Activated naive CD4-positive, alpha-beta T cell treated with anti-CD3 and anti-CD28 coated beads for 36 hours (primary cell): ENCODE results near the gene PACSIN2. TPM values are rescaled to one million over a fixed set of nuclear protein-coding genes. Genes with fewer than 3 reads are reported as not detected.
"Not testable (repeated sequence)": the region's sequence is repeated elsewhere in the genome, so short reads cannot be mapped to it uniquely, and the experiment has no call there.

ENCODE experiments used
- CTCF ChIA-PET: fragments of 350-600 bp; sonication (Branson Sonifier 250); formaldehyde crosslinking; loops from one replicate; lab custom pipeline; 2021; ENCODE audit warnings: antibody characterized with exemption; lab: Charles Lee
- DNase-seq: peaks from one replicate; pipeline ENCODE4 v3.0.0-alpha.2; 2020
- H3K27ac Mint-ChIP-seq: one replicate; pipeline ENCODE4 v1.8.0; 2021; ENCODE audit warnings: mild to moderate bottlenecking, mixed read lengths
- H3K27me3 Mint-ChIP-seq: one replicate; pipeline ENCODE4 v1.8.0; 2021; ENCODE audit warnings: low read depth, mixed read lengths
- H3K36me3 Mint-ChIP-seq: one replicate; pipeline ENCODE4 v1.8.0; 2021; ENCODE audit warnings: low read depth, mixed read lengths
- H3K4me1 Mint-ChIP-seq: one replicate; pipeline ENCODE4 v1.8.0; 2021; ENCODE audit warnings: low read depth, mixed read lengths
- H3K4me3 Mint-ChIP-seq: one replicate; pipeline ENCODE4 v1.8.0; 2021; ENCODE audit warnings: mild to moderate bottlenecking, moderate library complexity, mixed read lengths
- H3K9me3 Mint-ChIP-seq: one replicate; pipeline ENCODE4 v1.8.0; 2021; ENCODE audit warnings: mixed read lengths
- intact Hi-C: fragments of 100-400 bp; cut with micrococcal nuclease; formaldehyde crosslinking; loops from one replicate; pipeline ENCODE4 v1.15.1; 2023
- total RNA-seq, 2 experiments: library from RNA; stranded (reverse); gene quantifications; one replicate each; pipeline ENCODE4 v1.2.3, GENCODE V29; 2021

Gene PACSIN2
- total RNA-seq, 2 experiments from 2014 or later: 31.2 to 32.9 TPM

- DNase-seq: peak; percentile 26
- Mint-ChIP-seq H3K4me1 (peaks cover 57% of the 10 kb centered on the region), H3K36me3 (peaks cover 12% of the 10 kb centered on the region), H3K9me3 (peaks cover 3% of the 10 kb centered on the region), H3K27ac (no peak overlapping the region), H3K27me3 (no peaks in the 10 kb centered on the region), H3K4me3 (no peak overlapping the region)
- intact Hi-C loops: loop anchor here (10.0 kb wide), 1 partner anchor 103 kb away; no protein-coding TSS in a partner anchor
- CTCF ChIA-PET: interaction anchor here (0.7 kb wide), 1 partner anchor 270 kb away, joined by 3 read pairs; no protein-coding TSS in a partner anchor
These were observed 47.0 kb downstream of the PACSIN2 start for GRCh38 chr22:42967933-42968332.

GRCh38 chr22:42967005-42967404, 47.9 kb downstream of the PACSIN2 start:
- CTCF ChIA-PET: interaction anchor here (0.7 kb wide), 1 partner anchor 269 kb away, joined by 3 read pairs; no protein-coding TSS in a partner anchor
- Mint-ChIP-seq H3K4me1 (peaks cover 58% of the 10 kb centered on the region), H3K9me3 (peaks cover 1% of the 10 kb centered on the region), H3K27me3 (no peaks in the 10 kb centered on the region), H3K36me3 (peaks cover 10% of the 10 kb centered on the region), H3K4me3 (no peak overlapping the region), H3K27ac (no peak overlapping the region)
- DNase-seq: no peak
- intact Hi-C loops: loop anchor here (10.0 kb wide), 1 partner anchor 102 kb away; no protein-coding TSS in a partner anchor

GRCh38 chr22:42966497-42966896, 48.5 kb downstream of the PACSIN2 start:
- intact Hi-C loops: loop anchor here (10.0 kb wide), 1 partner anchor 102 kb away; no protein-coding TSS in a partner anchor
- H3K27ac Mint-ChIP-seq: no peak overlapping the region

GRCh38 chr22:42964994-42965699, 49.8 kb downstream of the PACSIN2 start:
- H3K4me3 Mint-ChIP-seq: no peak overlapping the region
- CTCF ChIA-PET: interaction anchor here (0.6 to 1.2 kb wide), 3 partner anchors 15 to 51 kb away, joined by 3 to 5 read pairs (median 3); no protein-coding TSS in a partner anchor

More at GRCh38 chr22:42966497-42966896, 48.5 kb downstream of the PACSIN2 start:
- CTCF ChIA-PET: no interaction called here
- Mint-ChIP-seq H3K4me1 (peaks cover 61% of the 10 kb centered on the region), H3K9me3 (no peaks in the 10 kb centered on the region), H3K36me3 (peaks cover 10% of the 10 kb centered on the region), H3K27me3 (no peaks in the 10 kb centered on the region), H3K4me3 (no peak overlapping the region)
- DNase-seq: no peak

GRCh38 chr22:42963231-42963595, 51.7 kb downstream of the PACSIN2 start:
- Mint-ChIP-seq H3K9me3 (no peaks in the 10 kb centered on the region), H3K36me3 (peaks cover 1% of the 10 kb centered on the region), H3K27me3 (no peaks in the 10 kb centered on the region), H3K4me3 (no peak overlapping the region), H3K27ac (no peak overlapping the region), H3K4me1 (peaks cover 76% of the 10 kb centered on the region)
- intact Hi-C loops: loop anchor here (10.0 kb wide), 1 partner anchor 98 kb away; no protein-coding TSS in a partner anchor
- no peak for DNase-seq
- CTCF ChIA-PET: interaction anchor here (1.4 kb wide), 1 partner anchor 70 kb away, joined by 3 read pairs; no protein-coding TSS in a partner anchor

More at GRCh38 chr22:42964994-42965699, 49.8 kb downstream of the PACSIN2 start:
- intact Hi-C loops: loop anchor here (2.0 to 10.0 kb wide), 2 partner anchors 36 to 100 kb away; no protein-coding TSS in a partner anchor
- Mint-ChIP-seq H3K36me3 (peaks cover 5% of the 10 kb centered on the region), H3K27me3 (no peaks in the 10 kb centered on the region), H3K9me3 (no peaks in the 10 kb centered on the region), H3K4me1 (peaks cover 69% of the 10 kb centered on the region), H3K27ac (peak overlapping the region; percentile 15)
- DNase-seq: peak; percentile 58

- H3K27ac Mint-ChIP-seq: no peak overlapping the region
- H3K9me3 Mint-ChIP-seq: no peaks in the 10 kb centered on the region
- peaks cover 79% of the 10 kb centered on the region for H3K4me1 Mint-ChIP-seq
- DNase-seq: no peak
- H3K27me3 Mint-ChIP-seq: no peaks in the 10 kb centered on the region
- H3K4me3 Mint-ChIP-seq: no peak overlapping the region
- intact Hi-C loops: loop anchor here (10.0 kb wide), 1 partner anchor 98 kb away; no protein-coding TSS in a partner anchor
- H3K36me3 Mint-ChIP-seq: peaks cover 1% of the 10 kb centered on the region
- CTCF ChIA-PET: interaction anchor here (0.6 to 1.4 kb wide), 2 partner anchors 31 to 71 kb away, joined by 3 read pairs; no protein-coding TSS in a partner anchor
These were observed 52.4 kb downstream of the PACSIN2 start for GRCh38 chr22:42962295-42963230.

- Mint-ChIP-seq H3K4me1 (peaks cover 80% of the 10 kb centered on the region), H3K4me3 (no peak overlapping the region), H3K27ac (no peak overlapping the region), H3K36me3 (peaks cover 1% of the 10 kb centered on the region), H3K27me3 (no peaks in the 10 kb centered on the region), H3K9me3 (no peaks in the 10 kb centered on the region)
- CTCF ChIA-PET: interaction anchor here (0.6 kb wide), 2 partner anchors 30 to 68 kb away, joined by 3 to 4 read pairs; no protein-coding TSS in a partner anchor
- DNase-seq: no peak
- intact Hi-C loops: loop anchor here (10.0 kb wide), 1 partner anchor 97 kb away; no protein-coding TSS in a partner anchor
These were observed 53.1 kb downstream of the PACSIN2 start for GRCh38 chr22:42961810-42962209.

- H3K36me3 Mint-ChIP-seq, H3K27ac Mint-ChIP-seq, H3K27me3 Mint-ChIP-seq, H3K4me3 Mint-ChIP-seq, H3K9me3 Mint-ChIP-seq, DNase-seq: not testable (repeated sequence)
- intact Hi-C loops: loop anchor here (10.0 kb wide), 1 partner anchor 97 kb away; no protein-coding TSS in a partner anchor
- CTCF ChIA-PET: interaction anchor here (0.6 kb wide), 1 partner anchor 67 kb away, joined by 4 read pairs; no protein-coding TSS in a partner anchor
- H3K4me1 Mint-ChIP-seq: peaks cover 76% of the 10 kb centered on the region
These were observed 53.6 kb downstream of the PACSIN2 start for GRCh38 chr22:42961400-42961690.

- intact Hi-C loops: loop anchor here (10.0 kb wide), 1 partner anchor 96 kb away; no protein-coding TSS in a partner anchor
- Mint-ChIP-seq H3K27me3 (no peaks in the 10 kb centered on the region), H3K4me3 (no peak overlapping the region), H3K4me1 (peaks cover 74% of the 10 kb centered on the region), H3K9me3 (no peaks in the 10 kb centered on the region), H3K36me3 (peaks cover 1% of the 10 kb centered on the region), H3K27ac (no peak overlapping the region)
- CTCF ChIA-PET: interaction anchor here (0.6 kb wide), 1 partner anchor 47 kb away, joined by 3 read pairs; no protein-coding TSS in a partner anchor
- DNase-seq: no peak
These were observed 54.2 kb downstream of the PACSIN2 start for GRCh38 chr22:42960531-42961399.

GRCh38 chr22:42959576-42960509, 55.1 kb downstream of the PACSIN2 start:
- intact Hi-C loops: loop anchor here (1.0 to 10.0 kb wide), 3 partner anchors 40 to 95 kb away; no protein-coding TSS in a partner anchor
- DNase-seq: peak; percentile 36

More at GRCh38 chr22:42959576-42960509, 55.1 kb downstream of the PACSIN2 start:
- no peaks in the 10 kb centered on the region for H3K9me3 Mint-ChIP-seq
- no peaks in the 10 kb centered on the region for H3K27me3 Mint-ChIP-seq
- CTCF ChIA-PET: interaction anchor here (0.6 to 1.0 kb wide), 3 partner anchors 48 to 141 kb away, joined by 3 to 4 read pairs (median 3); no protein-coding TSS in a partner anchor
- peaks cover 68% of the 10 kb centered on the region for H3K4me1 Mint-ChIP-seq
- H3K4me3 Mint-ChIP-seq: peak overlapping the region; percentile 64
- peaks cover 1% of the 10 kb centered on the region for H3K36me3 Mint-ChIP-seq
- peak overlapping the region; percentile 26 for H3K27ac Mint-ChIP-seq
